Skeletal muscle tissue (tissue), 4 donors: ENCODE measurements around the gene ACP5. TPM values are rescaled to one million over a fixed set of nuclear protein-coding genes. Genes with fewer than 3 reads are reported as not detected.
"Not testable (repeated sequence)": the region's sequence is repeated elsewhere in the genome, so short reads cannot be mapped to it uniquely, and the experiment has no call there.

ENCODE experiments used
- H3K27ac ChIP-seq: one replicate; pipeline ENCODE4 v1.7.0; 2013; ENCODE audit warnings: mild to moderate bottlenecking, low read depth, low read length, inconsistent platforms
- H3K27me3 ChIP-seq, 3 donors: one replicate each; pipeline ENCODE4 v1.7.0; 2013; ENCODE audit warnings: low read length in 3 of 3; ENCODE audit not compliant: control insufficient read depth in 3 of 3, insufficient read depth in 3 of 3
- H3K36me3 ChIP-seq, 3 donors: one replicate each; pipeline ENCODE4 v1.7.0; 2013; ENCODE audit warnings: low read length in 3 of 3; ENCODE audit not compliant: control insufficient read depth in 3 of 3, insufficient read depth in 3 of 3
- H3K4me1 ChIP-seq, 3 donors: one replicate each; pipeline ENCODE4 v1.7.0; 2013; ENCODE audit warnings: low read length in 3 of 3, mild to moderate bottlenecking in 3 of 3; ENCODE audit not compliant: control insufficient read depth in 3 of 3, insufficient read depth in 3 of 3
- H3K4me3 ChIP-seq, 3 donors: one replicate each; pipeline ENCODE4 v1.7.0; 2013; ENCODE audit warnings: low read length in 3 of 3
- H3K9ac ChIP-seq, 3 donors: one replicate each; pipeline ENCODE4 v1.7.0; 2013; ENCODE audit warnings: low read length in 3 of 3, mild to moderate bottlenecking in 3 of 3, moderate library complexity in 2 of 3, low read depth in 1 of 3
- H3K9me3 ChIP-seq, 3 donors: one replicate each; pipeline ENCODE4 v1.7.0; 2013; ENCODE audit warnings: low read length in 3 of 3; ENCODE audit not compliant: control insufficient read depth in 3 of 3
- total RNA-seq: library from RNA; depleted of rRNA; stranded (reverse); fragments of >200 nt; gene quantifications from one replicate; pipeline ENCODE4 v1.2.3, GENCODE V29; 2014
- donor health status: Osteomylitis.

Gene ACP5
- total RNA-seq, 1 donor from 2014 or later: 3.7 TPM

DNA sequence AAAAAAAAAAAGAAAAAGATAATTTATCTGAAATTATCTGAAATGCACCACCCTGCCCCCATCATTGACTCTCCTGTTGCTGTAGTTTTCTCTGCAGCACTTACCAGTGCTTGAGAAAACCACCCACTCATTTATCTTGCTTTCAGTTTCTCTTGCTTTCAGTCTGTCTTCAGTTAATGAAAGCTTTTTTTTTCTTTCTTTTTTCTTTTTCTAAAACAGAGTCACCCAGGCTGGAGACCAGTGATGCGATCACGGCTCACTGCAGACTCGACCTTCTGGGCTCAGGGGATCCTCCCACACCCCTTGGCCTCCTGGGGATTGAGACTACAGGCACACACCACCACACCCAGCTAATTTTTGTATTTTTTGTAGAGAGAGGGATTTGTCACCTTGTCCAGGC lies 4.3 kb upstream of the ACP5 start:
- Histone ChIP-seq H3K9me3 (no peaks in the 10 kb centered on the region), H3K4me3 (no peak overlapping the region), H3K27me3 (peaks cover 11 to 30% (median 12%) of the 10 kb centered on the region in 3 donors), H3K9ac (peak overlapping the region in 1 of 3 donors; percentile 45), H3K36me3 (no peaks in the 10 kb centered on the region), H3K27ac (no peak overlapping the region), H3K4me1 (peaks cover 0 to 11% (median 4%) of the 10 kb centered on the region in 3 donors)

GRCh38 chr19:11580116-11580515 lies 2.7 kb upstream of the ACP5 start:
- H3K4me1 ChIP-seq: peaks cover 0 to 11% (median 4%) of the 10 kb centered on the region in 3 donors

DNA sequence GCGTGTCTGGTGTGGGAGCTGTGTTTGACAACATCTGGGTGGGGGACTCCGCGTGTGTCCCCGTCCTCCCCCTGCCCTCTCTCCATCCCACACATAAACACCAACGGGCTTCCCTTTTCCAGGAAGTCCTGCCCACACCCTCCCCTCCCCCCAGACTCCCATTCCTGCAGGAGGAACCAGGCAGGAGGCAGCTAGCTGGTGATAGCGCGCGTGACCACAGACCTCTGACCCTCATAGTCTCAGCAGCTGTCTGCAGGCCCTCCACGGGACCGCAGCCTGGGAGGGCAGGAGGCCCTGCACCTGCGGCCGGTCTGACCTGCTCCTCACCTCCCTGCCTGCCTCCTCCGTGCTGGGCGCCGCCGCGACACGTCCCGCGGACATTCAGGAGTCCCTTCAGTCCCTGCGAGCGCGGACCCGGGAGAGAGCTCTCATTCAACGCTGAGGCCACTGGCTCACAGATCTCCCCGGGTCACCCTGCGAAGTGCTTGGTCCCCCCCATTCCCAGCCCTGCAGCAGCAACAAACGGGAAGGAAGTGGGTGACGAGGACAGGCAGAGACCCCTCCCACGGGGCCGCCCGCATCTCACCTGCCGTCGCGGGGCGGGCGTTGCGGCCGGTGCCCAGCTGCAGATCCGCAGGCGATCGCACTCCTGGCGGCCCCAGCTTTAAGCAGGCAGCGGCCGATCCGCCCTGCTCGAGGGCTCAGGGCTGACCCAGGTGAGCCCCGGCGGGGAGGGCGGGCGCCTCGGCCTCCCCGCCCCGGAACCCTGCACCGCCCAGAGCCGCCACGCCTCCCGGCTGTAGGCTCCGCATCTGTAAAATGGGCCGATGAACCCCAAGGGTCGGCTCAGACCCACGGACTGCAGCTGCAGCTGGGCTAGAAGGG lies 1.1 kb upstream of the ACP5 start:
- Histone ChIP-seq H3K4me1 (peaks cover 0 to 11% (median 4%) of the 10 kb centered on the region in 3 donors), H3K9ac (peak overlapping the region in 1 of 3 donors; percentile 25), H3K4me3 (peak overlapping the region; percentile 35 to 48 (median 43)), H3K27me3 (peaks cover 11 to 30% (median 12%) of the 10 kb centered on the region in 3 donors), H3K36me3 (no peaks in the 10 kb centered on the region), H3K27ac (peak overlapping the region; percentile 44), H3K9me3 (no peaks in the 10 kb centered on the region)

More at GRCh38 chr19:11580116-11580515, 2.7 kb upstream of the ACP5 start:
- H3K9me3 ChIP-seq: no peaks in the 10 kb centered on the region
- no peak overlapping the region for H3K4me3 ChIP-seq
- H3K9ac ChIP-seq: no peak overlapping the region
- no peak overlapping the region for H3K27ac ChIP-seq
- peaks cover 11 to 30% (median 12%) of the 10 kb centered on the region in 3 donors for H3K27me3 ChIP-seq
- H3K36me3 ChIP-seq: no peaks in the 10 kb centered on the region

GRCh38 chr19:11576227-11576626 lies 1.2 kb downstream of the ACP5 start:
- Histone ChIP-seq H3K4me1 (peaks cover 0 to 11% (median 4%) of the 10 kb centered on the region in 3 donors), H3K4me3 (no peak overlapping the region), H3K9ac (no peak overlapping the region), H3K27me3 (peaks cover 11 to 28% (median 12%) of the 10 kb centered on the region in 3 donors), H3K9me3 (no peaks in the 10 kb centered on the region), H3K27ac (no peak overlapping the region), H3K36me3 (no peaks in the 10 kb centered on the region)

DNA sequence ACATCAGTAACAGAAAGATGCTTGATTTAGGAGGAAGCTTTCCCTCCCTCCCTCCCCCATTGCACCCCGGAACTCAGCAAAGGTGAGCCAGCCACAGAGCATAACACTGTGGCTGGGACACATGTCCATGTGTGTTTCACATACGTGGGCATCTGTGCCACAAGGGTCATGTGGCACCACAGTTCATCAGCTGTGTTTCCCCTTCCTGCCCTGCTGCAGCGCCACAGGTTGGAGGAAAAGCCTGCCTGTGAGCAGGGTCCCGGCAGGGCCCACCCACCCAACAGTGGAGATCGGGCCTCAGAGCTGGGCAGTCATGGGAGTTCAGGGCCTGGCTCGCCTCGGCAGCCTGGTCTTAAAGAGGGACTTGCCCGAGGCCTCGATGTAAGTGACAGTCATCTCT lies 2.8 kb downstream of the ACP5 start:
- H3K36me3 ChIP-seq: no peaks in the 10 kb centered on the region
- peaks cover 11 to 18% (median 12%) of the 10 kb centered on the region in 3 donors for H3K27me3 ChIP-seq
- no peaks in the 10 kb centered on the region for H3K9me3 ChIP-seq
- H3K27ac ChIP-seq: no peak overlapping the region
- no peak overlapping the region for H3K4me3 ChIP-seq
- H3K4me1 ChIP-seq: peaks cover 0 to 11% (median 4%) of the 10 kb centered on the region in 3 donors
- H3K9ac ChIP-seq: no peak overlapping the region

- H3K9me3 ChIP-seq, H3K4me3 ChIP-seq, H3K36me3 ChIP-seq, H3K27ac ChIP-seq, H3K9ac ChIP-seq: not testable (repeated sequence)
- Histone ChIP-seq H3K4me1 (peaks cover 0 to 11% (median 4%) of the 10 kb centered on the region in 3 donors), H3K27me3 (peaks cover 7 to 14% (median 11%) of the 10 kb centered on the region in 3 donors)
Observed at GRCh38 chr19:11573763-11574162, 3.7 kb downstream of the ACP5 start.

DNA sequence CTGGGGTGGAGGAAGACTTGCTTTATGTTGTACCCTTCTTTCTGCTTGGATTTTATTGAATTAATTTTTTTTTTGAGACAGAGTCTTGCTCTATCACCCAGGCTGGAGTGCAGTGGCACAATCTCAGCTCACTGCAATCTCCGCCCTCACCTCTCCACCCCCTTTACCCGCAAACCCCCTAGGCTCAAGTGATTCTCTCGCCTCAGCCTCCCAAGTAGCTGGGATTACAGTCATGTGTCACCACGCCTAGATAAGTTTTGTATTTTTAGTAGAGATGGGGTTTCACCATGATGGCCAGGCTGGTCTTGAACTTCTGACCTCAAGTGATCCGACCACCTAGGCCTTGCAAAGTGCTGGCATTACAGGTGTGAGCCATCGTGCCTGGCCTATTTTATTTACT lies 4.1 kb downstream of the ACP5 start:
- H3K9ac ChIP-seq, H3K9me3 ChIP-seq, H3K4me1 ChIP-seq, H3K27ac ChIP-seq, H3K27me3 ChIP-seq, H3K36me3 ChIP-seq, H3K4me3 ChIP-seq: not testable (repeated sequence)

DNA sequence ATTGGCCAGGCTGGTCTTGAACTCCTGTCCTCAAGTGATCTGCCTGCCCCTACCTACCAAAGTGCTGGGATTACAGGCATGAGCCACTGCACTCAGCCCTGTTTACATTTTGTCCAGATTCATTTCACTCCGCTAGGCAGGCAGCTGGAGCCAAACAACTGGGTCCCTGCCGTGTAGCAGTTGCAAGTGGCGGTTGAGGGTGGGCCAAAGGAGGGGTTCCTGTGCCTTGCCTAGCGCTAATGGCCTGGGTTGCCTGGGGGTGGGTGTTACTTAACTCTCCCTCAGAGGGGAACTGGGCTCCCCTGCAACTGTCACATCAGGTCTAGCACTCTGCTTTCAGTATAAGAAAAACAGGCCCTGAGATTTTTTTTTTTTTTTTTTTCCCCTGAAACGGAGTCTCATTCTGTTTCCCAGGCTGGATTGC lies 7.4 kb downstream of the ACP5 start:
- Histone ChIP-seq H3K9ac (no peak overlapping the region), H3K9me3 (no peaks in the 10 kb centered on the region), H3K27me3 (no peaks in the 10 kb centered on the region), H3K4me3 (no peak overlapping the region), H3K4me1 (no peaks in the 10 kb centered on the region), H3K27ac (no peak overlapping the region), H3K36me3 (no peaks in the 10 kb centered on the region)

DNA sequence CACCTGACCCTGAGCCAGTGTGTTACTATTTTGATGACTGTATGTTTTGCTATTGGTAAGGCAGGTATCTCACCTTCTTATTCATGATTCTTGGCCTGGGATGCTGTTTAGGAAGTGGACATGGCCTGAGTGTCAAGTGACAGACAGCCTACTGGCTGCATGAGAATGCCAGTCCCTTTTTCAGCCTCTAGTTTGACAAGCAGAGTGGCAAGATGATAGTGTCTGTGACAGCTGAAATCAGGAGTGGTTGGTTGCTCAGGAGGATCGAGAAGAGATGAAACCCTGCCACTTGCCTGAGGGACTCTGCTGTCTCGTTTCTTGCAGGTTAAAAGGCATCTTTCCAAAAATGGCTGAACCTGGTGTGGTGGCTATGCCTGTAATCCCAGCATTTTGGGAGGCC lies 11.3 kb downstream of the ACP5 start:
- no peaks in the 10 kb centered on the region for H3K36me3 ChIP-seq
- H3K4me3 ChIP-seq: no peak overlapping the region
- H3K9me3 ChIP-seq: no peaks in the 10 kb centered on the region
- no peaks in the 10 kb centered on the region for H3K27me3 ChIP-seq
- no peak overlapping the region for H3K9ac ChIP-seq
- H3K4me1 ChIP-seq: no peaks in the 10 kb centered on the region
- no peak overlapping the region for H3K27ac ChIP-seq

DNA sequence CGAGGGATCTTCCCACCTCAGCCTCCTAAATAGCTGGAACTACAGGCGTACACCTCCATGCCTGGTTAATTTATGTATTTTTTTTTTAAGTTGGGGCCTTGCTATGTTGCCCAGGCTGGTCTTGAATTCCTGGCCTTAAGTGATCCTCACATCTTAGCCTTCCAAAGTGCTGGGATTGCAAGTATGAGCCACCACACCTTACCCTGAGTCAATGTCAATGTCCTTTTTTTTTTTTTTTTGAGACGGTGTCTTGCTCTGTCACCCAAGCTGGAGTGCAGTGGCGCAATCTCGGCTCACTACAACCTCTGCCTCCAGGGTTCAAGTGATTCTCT lies 11.8 kb downstream of the ACP5 start:
- not testable (repeated sequence) for H3K36me3 ChIP-seq, H3K27me3 ChIP-seq, H3K9ac ChIP-seq, H3K9me3 ChIP-seq, H3K4me1 ChIP-seq, H3K27ac ChIP-seq, H3K4me3 ChIP-seq
